Purkinje cell (primary cell): ENCODE data around the gene CPHXL. TPM values are rescaled to one million over a fixed set of nuclear protein-coding genes. Genes with fewer than 3 reads are reported as not detected.

Experiments
- polyA plus RNA-seq: library from polyadenylated mRNA; unstranded; fragments of >200 nt; fragmentation: Nextera tagmentation; gene quantifications from 2 replicates; pipeline ENCODE4 v1.2.1, GENCODE V29; 2014

Gene CPHXL
- not detected in 2 replicates for polyA plus RNA-seq

GRCh38 chr16:75726390-75726789 lies at the start of gene CPHXL:
Gene CPHXL, minus strand, starts transcription at chr16:75726490. Its CDS starts 48 bp downstream, at chr16:75726442.

GRCh38 chr16:75701361-75701760 lies 24.9 kb downstream of the CPHXL start, which contains the start of gene DUXB:
Gene DUXB, minus strand, starts transcription at chr16:75701461. Its CDS starts 43 bp downstream, at chr16:75701418.

GRCh38 chr16:75676909-75677308 lies 49.4 kb downstream of the CPHXL start, which contains the start of gene CPHXL2:
Gene CPHXL2, minus strand, starts transcription at chr16:75677009. Its CDS starts 10 bp downstream, at chr16:75676999.

Other genes starting within 250 kb of the CPHXL start
- 0.07 TPM in 1 of 2 replicates, not detected in the other for gene CHST6, start 231.0 kb downstream of the CPHXL start, polyA plus RNA-seq
- 0.14 TPM in 1 of 2 replicates, not detected in the other for gene CHST5, start 190.4 kb downstream of the CPHXL start, polyA plus RNA-seq
- 6.5 and 8.3 TPM in 2 replicates for gene TMEM231, start 170.2 kb downstream of the CPHXL start, polyA plus RNA-seq
- gene GABARAPL2, start 160.1 kb downstream of the CPHXL start, polyA plus RNA-seq, result 3,090 and 3,287 TPM in 2 replicates
- 5.4 and 8.0 TPM in 2 replicates for gene ADAT1, start 103.2 kb downstream of the CPHXL start, polyA plus RNA-seq
- gene KARS1, start 78.8 kb downstream of the CPHXL start, polyA plus RNA-seq, result 80.5 and 116 TPM in 2 replicates
- gene TERF2IP, start 78.7 kb downstream of the CPHXL start, polyA plus RNA-seq, result 180 and 205 TPM in 2 replicates
- gene CPHXL2, start 49.5 kb downstream of the CPHXL start, polyA plus RNA-seq, result not detected in 2 replicates
- not detected in 2 replicates for gene DUXB, start 25.0 kb downstream of the CPHXL start, polyA plus RNA-seq